ENCODE measurements around the gene NELFB.

GRCh38 chr9:137206602-137207001, 48.5 kb upstream of the NELFB start:
- no peak for TF ChIP-seq CTCF (IDR thresholded peaks at IDR 0.05 in 8 of 11, conservative IDR thresholded peaks at IDR 0.05 in 3 of 11)
- no peak for TF ChIP-seq POLR2A (IDR thresholded peaks at IDR 0.05)
- TF ChIP-seq POLR2AphosphoS5 (IDR thresholded peaks at IDR 0.05): no peak

All from spleen (tissue), 7 donors.